ENCODE results near the gene LAMP2.

- TF ChIP-seq POLR2A (IDR thresholded peaks at IDR 0.05): no peak
- TF ChIP-seq CTCF (IDR thresholded peaks at IDR 0.05): no peak
Observed at GRCh38 chrX:120453985-120454384, 15.1 kb downstream of the LAMP2 start.

All from body of pancreas (tissue), 4 donors.